ENCODE data around the gene HPSE.

DNA sequence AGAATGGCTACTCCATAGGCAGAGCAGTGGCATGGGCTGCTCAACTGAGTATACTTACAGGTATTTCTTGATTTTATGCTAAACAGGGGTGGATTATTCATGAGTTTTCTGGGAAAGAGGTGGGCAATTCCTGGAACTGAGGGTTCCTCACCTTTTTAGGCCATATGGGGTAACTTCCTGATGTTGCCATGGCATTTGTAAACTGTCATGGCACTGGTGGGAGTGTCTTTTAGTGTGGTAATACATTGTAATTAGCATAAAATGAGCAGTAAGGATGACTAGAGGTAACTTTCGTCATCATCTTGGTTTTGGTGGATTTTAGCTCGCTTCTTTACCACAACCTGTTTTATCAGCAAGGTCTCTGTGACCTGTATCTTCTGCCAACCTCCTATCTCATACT, 48.2 kb upstream of the HPSE start:
- TF ChIP-seq, protein P1, sequence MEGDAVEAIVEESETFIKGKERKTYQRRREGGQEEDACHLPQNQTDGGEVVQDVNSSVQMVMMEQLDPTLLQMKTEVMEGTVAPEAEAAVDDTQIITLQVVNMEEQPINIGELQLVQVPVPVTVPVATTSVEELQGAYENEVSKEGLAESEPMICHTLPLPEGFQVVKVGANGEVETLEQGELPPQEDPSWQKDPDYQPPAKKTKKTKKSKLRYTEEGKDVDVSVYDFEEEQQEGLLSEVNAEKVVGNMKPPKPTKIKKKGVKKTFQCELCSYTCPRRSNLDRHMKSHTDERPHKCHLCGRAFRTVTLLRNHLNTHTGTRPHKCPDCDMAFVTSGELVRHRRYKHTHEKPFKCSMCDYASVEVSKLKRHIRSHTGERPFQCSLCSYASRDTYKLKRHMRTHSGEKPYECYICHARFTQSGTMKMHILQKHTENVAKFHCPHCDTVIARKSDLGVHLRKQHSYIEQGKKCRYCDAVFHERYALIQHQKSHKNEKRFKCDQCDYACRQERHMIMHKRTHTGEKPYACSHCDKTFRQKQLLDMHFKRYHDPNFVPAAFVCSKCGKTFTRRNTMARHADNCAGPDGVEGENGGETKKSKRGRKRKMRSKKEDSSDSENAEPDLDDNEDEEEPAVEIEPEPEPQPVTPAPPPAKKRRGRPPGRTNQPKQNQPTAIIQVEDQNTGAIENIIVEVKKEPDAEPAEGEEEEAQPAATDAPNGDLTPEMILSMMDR (IDR thresholded peaks at IDR 0.05) = no peak
- TF ChIP-seq EZH2 (IDR thresholded peaks at IDR 0.05; ENCODE audit: borderline replicate concordance, insufficient read depth, low read depth, low read length, poor library complexity, severe bottlenecking) = no peak
